HL-60 (cell line): ENCODE data around the gene C16orf95.

Source experiments
- DNase-seq, 2 experiments: peaks; one replicate each; pipeline ENCODE4 v3.0.0-alpha.2; 2010 to 2020; ENCODE audit warnings: low read depth in 1 of 2, low spot score in 1 of 2
- H3K27ac ChIP-seq: fragments of 250-450 bp; sonication (Bioruptor Pico); replicated peaks from 2 replicates; pipeline ENCODE4 v1.5.1; 2020; ENCODE audit warnings: mild to moderate bottlenecking, moderate library complexity
- H3K27me3 ChIP-seq: fragments of 250-450 bp; sonication (Bioruptor Pico); 2 replicates; pipeline ENCODE4 v1.5.1; 2021; ENCODE audit warnings: mild to moderate bottlenecking, moderate library complexity; ENCODE audit not compliant: insufficient read depth, poor library complexity, severe bottlenecking
- H3K4me3 ChIP-seq: replicated peaks from 2 replicates; pipeline ENCODE4 v1.5.1; 2011; ENCODE audit warnings: mild to moderate bottlenecking, control low read depth, low read length; ENCODE audit not compliant: insufficient read depth
- CTCF ChIP-seq: IDR thresholded peaks from one replicate; pipeline ENCODE4 v1.5.1; 2011; ENCODE audit warnings: low read length, control low read depth, inconsistent platforms; ENCODE audit not compliant: insufficient read depth
- GABPA ChIP-seq: IDR thresholded peaks from 2 replicates; pipeline ENCODE4 v1.6.1; 2012; ENCODE audit warnings: low read depth
- POLR2AphosphoS5 ChIP-seq: IDR thresholded peaks from 2 replicates; pipeline ENCODE4 v1.6.1; 2012; ENCODE audit warnings: low read depth
- REST ChIP-seq: IDR thresholded peaks from 2 replicates; pipeline ENCODE4 v1.6.1; 2012; ENCODE audit warnings: low read depth; ENCODE audit not compliant: insufficient replicate concordance
- SPI1 ChIP-seq: IDR thresholded peaks from 2 replicates; pipeline ENCODE4 v1.6.1; 2012; ENCODE audit warnings: low read depth, mild to moderate bottlenecking, borderline replicate concordance

The C16orf95 gene

GRCh38 chr16:87319997-87320491 is 2.9 kb upstream of the C16orf95 start:
- TF ChIP-seq SPI1: no peak
- TF ChIP-seq REST: no peak
- no peak for TF ChIP-seq GABPA
- TF ChIP-seq CTCF: no peak
- no peak for TF ChIP-seq POLR2AphosphoS5
- no peak for DNase-seq
- Histone ChIP-seq H3K4me3 (no peak overlapping the region), H3K27me3 (no peaks in the 10 kb centered on the region), H3K27ac (no peak overlapping the region)

- Histone ChIP-seq H3K4me3 (no peak overlapping the region), H3K27me3 (no peaks in the 10 kb centered on the region), H3K27ac (no peak overlapping the region)
- no peak for DNase-seq
- no peak for TF ChIP-seq GABPA
- TF ChIP-seq POLR2AphosphoS5: no peak
- no peak for TF ChIP-seq CTCF
- TF ChIP-seq REST: no peak
- TF ChIP-seq SPI1: no peak
These were observed 1.8 kb upstream of the C16orf95 start for GRCh38 chr16:87319011-87319410.

GRCh38 chr16:87317750-87318644 is 805 bp upstream of the C16orf95 start:
- H3K27me3 ChIP-seq: no peaks in the 10 kb centered on the region
- H3K4me3 ChIP-seq: peak overlapping the region; percentile 50
- H3K27ac ChIP-seq: peak overlapping the region; percentile 98
- TF ChIP-seq GABPA: no peak
- TF ChIP-seq REST: no peak
- TF ChIP-seq SPI1: no peak
- TF ChIP-seq CTCF: no peak
- no peak for TF ChIP-seq POLR2AphosphoS5
- DNase-seq: peak in 1 of 2 experiments; percentile 32
